CD4-positive, alpha-beta T cell (primary cell): Measurements from ENCODE around the gene ISYNA1. TPM values are rescaled to one million over a fixed set of nuclear protein-coding genes. Genes with fewer than 3 reads are reported as not detected.
A peak's percentile ranks its signal among the peaks of the same experiment; 100 is the strongest.

Experiments used
- ATAC-seq: fragments of 200-7000 bp; cut with Tn5 transposase; one replicate; pipeline ENCODE4 v1.10.0; 2022; ENCODE audit warnings: mild to moderate bottlenecking; ENCODE audit not compliant: poor library complexity
- CTCF ChIA-PET: fragments of 350-600 bp; sonication (Branson Sonifier 250); formaldehyde crosslinking; loops from one replicate; lab custom pipeline; 2021; ENCODE audit warnings: antibody characterized with exemption, inconsistent platforms; lab: Charles Lee
- POLR2A ChIA-PET: fragments of 350-600 bp; sonication (Branson Sonifier 250); formaldehyde crosslinking; loops from one replicate; lab custom pipeline; 2021; ENCODE audit warnings: antibody characterized with exemption, inconsistent platforms; lab: Charles Lee
- DNase-seq, 14 experiments: peaks; one replicate each; pipeline ENCODE4 v3.0.0-alpha.2; 2013 to 2020; ENCODE audit warnings: mixed read lengths in 2 of 14
- H3K27ac ChIP-seq, 2 donors: one replicate each; pipeline versions ENCODE4 v1.5.1 to v1.7.0; 2013; ENCODE audit warnings: low read length in 2 of 2, low read depth in 1 of 2, mild to moderate bottlenecking in 1 of 2
- H3K27me3 ChIP-seq, 2 experiments: 1 replicate in 1 of 2; 2 replicates in 1 of 2; pipeline versions ENCODE4 v1.6.1 to v1.7.0; 2013; ENCODE audit warnings: low read length in 2 of 2, control low read depth in 1 of 2, mild to moderate bottlenecking in 1 of 2, moderate library complexity in 1 of 2; ENCODE audit not compliant: insufficient read depth in 2 of 2, control insufficient read depth in 1 of 2
- H3K36me3 ChIP-seq: one replicate; pipeline ENCODE4 v1.6.1; 2013; ENCODE audit warnings: low read length, control low read depth; ENCODE audit not compliant: insufficient read depth
- H3K4me1 ChIP-seq: one replicate; pipeline ENCODE4 v1.6.1; 2013; ENCODE audit warnings: low read length, control low read depth; ENCODE audit not compliant: insufficient read depth
- H3K4me3 ChIP-seq: one replicate; pipeline ENCODE4 v1.5.1; 2013; ENCODE audit warnings: mild to moderate bottlenecking, low read length, moderate library complexity
- H3K9me3 ChIP-seq, 2 experiments: 1 replicate in 1 of 2; 2 replicates in 1 of 2; pipeline versions ENCODE4 v1.6.1 to v1.7.0; 2013; ENCODE audit warnings: low read length in 2 of 2, mild to moderate bottlenecking in 2 of 2, control low read depth in 1 of 2, moderate library complexity in 1 of 2; ENCODE audit not compliant: control insufficient read depth in 1 of 2, insufficient read depth in 1 of 2
- H3K27ac Mint-ChIP-seq: one replicate; pipeline ENCODE4 v1.8.0; 2020; ENCODE audit warnings: mixed read lengths
- H3K27me3 Mint-ChIP-seq: one replicate; pipeline ENCODE4 v1.8.0; 2021; ENCODE audit warnings: mixed read lengths
- H3K36me3 Mint-ChIP-seq: one replicate; pipeline ENCODE4 v1.8.0; 2021; ENCODE audit warnings: low read depth, mixed read lengths
- H3K4me1 Mint-ChIP-seq: one replicate; pipeline ENCODE4 v1.8.0; 2021; ENCODE audit warnings: low read depth, mixed read lengths
- H3K4me3 Mint-ChIP-seq: one replicate; pipeline ENCODE4 v1.8.0; 2020; ENCODE audit warnings: mild to moderate bottlenecking, mixed read lengths
- H3K9me3 Mint-ChIP-seq: one replicate; pipeline ENCODE4 v1.8.0; 2020; ENCODE audit warnings: mixed read lengths
- CTCF ChIP-seq: fragments of 200-600 bp; IDR thresholded peaks from one replicate; pipeline ENCODE4 v1.8.0; 2022; ENCODE audit warnings: antibody characterized with exemption, mild to moderate bottlenecking
- intact Hi-C, 2 experiments: fragments of 100-400 bp; cut with DNase I in 1 of 2; cut with micrococcal nuclease in 1 of 2; formaldehyde crosslinking; loops; one replicate each; pipeline versions ENCODE4 v1.15.1 to v1.9.0; 2023 to 2025; cut with DNase I, micrococcal nuclease
- total RNA-seq, 174 experiments: library from RNA in 2 of 174; stranded (reverse) in 2 of 174; gene quantifications; one replicate each; pipeline ENCODE4 v1.2.3 and lab custom pipeline; 2021 to 2026

ISYNA1 gene
- total RNA-seq, 2 experiments from 2014 or later, result 34.1 to 41.3 TPM

- no peak overlapping the region for H3K4me3 ChIP-seq
- peak overlapping the region; percentile 70 for H3K27ac Mint-ChIP-seq
- H3K36me3 ChIP-seq, result peaks cover 22% of the 10 kb centered on the region
- H3K9me3 Mint-ChIP-seq, result no peaks in the 10 kb centered on the region
- H3K9me3 ChIP-seq, result no peaks in the 10 kb centered on the region
- no peaks in the 10 kb centered on the region for H3K27me3 Mint-ChIP-seq
- no peak overlapping the region for H3K4me3 Mint-ChIP-seq
- ATAC-seq (no peak), DNase-seq (no peak)
- H3K36me3 Mint-ChIP-seq, result peaks cover 8% of the 10 kb centered on the region
- H3K27ac ChIP-seq, result no peak overlapping the region
- H3K4me1 ChIP-seq, result peaks cover 88% of the 10 kb centered on the region
- H3K4me1 Mint-ChIP-seq, result peaks cover 65% of the 10 kb centered on the region
- TF ChIP-seq CTCF, result no peak
- H3K27me3 ChIP-seq, result no peaks in the 10 kb centered on the region
- intact Hi-C loops, result no loop called here
- ChIA-PET POLR2A (no interaction called here), CTCF (interaction anchor here (1.3 to 2.4 kb wide), 2 partner anchors 15 to 20 kb away, joined by 3 to 6 read pairs; no protein-coding TSS in a partner anchor)
Observed at GRCh38 chr19:18476507-18477041, 38.6 kb upstream of the ISYNA1 start.

- Mint-ChIP-seq H3K36me3 (peaks cover 14% of the 10 kb centered on the region), H3K9me3 (no peaks in the 10 kb centered on the region), H3K27ac (peak overlapping the region; percentile 83), H3K4me1 (peaks cover 58% of the 10 kb centered on the region), H3K27me3 (no peaks in the 10 kb centered on the region), H3K4me3 (no peak overlapping the region)
- no peak for DNase-seq
- Histone ChIP-seq H3K27ac (peak overlapping the region in 1 of 2 donors; percentile 54), H3K36me3 (peaks cover 25% of the 10 kb centered on the region), H3K27me3 (no peaks in the 10 kb centered on the region), H3K4me1 (peaks cover 80% of the 10 kb centered on the region), H3K9me3 (no peaks in the 10 kb centered on the region), H3K4me3 (no peak overlapping the region)
- intact Hi-C loops, result no loop called here
- ChIA-PET CTCF (interaction anchor here (1.1 to 2.4 kb wide), 3 partner anchors 14 to 44 kb away, joined by 5 to 6 read pairs (median 5); no protein-coding TSS in a partner anchor), POLR2A (interaction anchor here (1.0 kb wide), 1 partner anchor 22 kb away, joined by 3 read pairs; no protein-coding TSS in a partner anchor)
- no peak for TF ChIP-seq CTCF
- no peak for ATAC-seq
Observed at GRCh38 chr19:18475762-18476331, 37.9 kb upstream of the ISYNA1 start.

DNA sequence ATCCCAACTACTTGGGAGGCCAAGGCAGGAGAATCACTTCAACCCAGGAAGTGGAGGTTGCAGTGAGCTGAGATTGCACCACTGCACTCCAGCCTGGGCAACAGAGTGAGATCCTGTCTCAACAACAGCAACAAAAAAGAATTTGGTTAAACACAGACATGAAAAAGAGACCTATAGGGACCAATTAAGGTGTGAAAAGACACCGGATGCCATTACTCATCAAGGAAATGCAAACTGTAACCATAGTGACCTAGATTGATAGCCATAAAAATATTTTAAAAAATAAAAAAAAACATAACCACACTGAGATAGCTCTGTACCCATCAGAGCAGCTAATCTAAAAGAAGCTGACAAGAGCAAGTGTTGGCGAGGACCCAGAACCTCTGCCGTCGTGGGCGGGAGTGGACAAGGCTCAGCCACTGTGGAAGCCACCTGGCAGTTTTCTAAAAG, 37.1 kb upstream of the ISYNA1 start:
- Mint-ChIP-seq H3K4me1 (peaks cover 50% of the 10 kb centered on the region), H3K36me3 (peaks cover 21% of the 10 kb centered on the region), H3K9me3 (no peaks in the 10 kb centered on the region), H3K27me3 (no peaks in the 10 kb centered on the region), H3K4me3 (peak overlapping the region; percentile 26), H3K27ac (peak overlapping the region; percentile 83)
- H3K4me3 ChIP-seq, result no peak overlapping the region
- ChIA-PET CTCF (interaction anchor here (0.6 to 2.4 kb wide), 5 partner anchors 13 to 45 kb away, joined by 3 to 6 read pairs (median 5); no protein-coding TSS in a partner anchor), POLR2A (interaction anchor here (0.6 to 1.0 kb wide), 2 partner anchors 22 to 98 kb away, joined by 3 read pairs; no protein-coding TSS in a partner anchor)
- peaks cover 33% of the 10 kb centered on the region for H3K36me3 ChIP-seq
- no peaks in the 10 kb centered on the region for H3K27me3 ChIP-seq
- ATAC-seq, result peak; percentile 80
- no peak for TF ChIP-seq CTCF
- DNase-seq, result peak in 4 of 14 experiments; percentile 49 to 86 (median 80)
- peaks cover 80% of the 10 kb centered on the region for H3K4me1 ChIP-seq
- peak overlapping the region; percentile 43 to 58 for H3K27ac ChIP-seq
- no peaks in the 10 kb centered on the region for H3K9me3 ChIP-seq
- intact Hi-C loops, result no loop called here
